ENCODE measurements around the gene FOSL2.

Gene FOSL2

DNA sequence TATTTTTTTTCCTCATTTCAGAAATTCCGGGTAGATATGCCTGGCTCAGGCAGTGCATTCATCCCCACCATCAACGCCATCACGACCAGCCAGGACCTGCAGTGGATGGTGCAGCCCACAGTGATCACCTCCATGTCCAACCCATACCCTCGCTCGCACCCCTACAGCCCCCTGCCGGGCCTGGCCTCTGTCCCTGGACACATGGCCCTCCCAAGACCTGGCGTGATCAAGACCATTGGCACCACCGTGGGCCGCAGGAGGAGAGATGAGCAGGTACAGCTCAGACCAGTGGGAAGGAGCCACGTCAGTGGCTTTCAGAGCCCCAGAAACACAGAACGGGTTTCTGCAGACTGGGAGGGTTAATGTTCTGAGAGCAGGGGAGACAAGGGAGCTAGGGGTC is 11.4 kb downstream of the FOSL2 start:
- peaks cover 63% of the 10 kb centered on the region for H3K4me1 Mint-ChIP-seq (ENCODE audit: low read depth)
- no peaks in the 10 kb centered on the region for H3K27me3 Mint-ChIP-seq
- H3K4me3 Mint-ChIP-seq = no peak overlapping the region
- H3K36me3 Mint-ChIP-seq = peaks cover 7% of the 10 kb centered on the region
- H3K27ac Mint-ChIP-seq = no peak overlapping the region
- H3K9me3 Mint-ChIP-seq (ENCODE audit: low read depth) = no peaks in the 10 kb centered on the region

DNA sequence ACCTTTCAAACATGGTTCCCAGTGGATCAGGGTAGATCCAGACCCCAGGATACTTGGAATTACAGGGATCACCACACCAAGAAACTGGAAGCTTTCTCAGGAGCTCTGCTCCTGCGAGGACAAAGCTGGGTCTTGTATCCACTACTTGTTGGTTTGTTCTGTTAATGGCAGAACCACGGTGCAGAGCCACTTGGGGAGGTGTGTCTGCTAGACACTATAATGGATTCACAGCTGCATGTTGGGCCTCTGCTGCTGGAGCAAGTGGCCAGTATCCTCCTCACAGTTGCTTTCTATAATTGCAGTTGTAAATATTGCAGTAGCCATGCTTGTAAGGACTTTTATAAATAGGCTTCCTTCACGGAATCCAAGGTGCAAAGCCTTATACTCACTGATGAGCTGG is 12.9 kb downstream of the FOSL2 start:
- no peaks in the 10 kb centered on the region for H3K27me3 Mint-ChIP-seq
- no peak overlapping the region for H3K27ac Mint-ChIP-seq
- no peak overlapping the region for H3K4me3 Mint-ChIP-seq
- H3K36me3 Mint-ChIP-seq = peaks cover 10% of the 10 kb centered on the region
- H3K4me1 Mint-ChIP-seq (ENCODE audit: low read depth) = peaks cover 69% of the 10 kb centered on the region
- no peaks in the 10 kb centered on the region for H3K9me3 Mint-ChIP-seq (ENCODE audit: low read depth)

- H3K27ac Mint-ChIP-seq = no peak overlapping the region
- H3K27me3 Mint-ChIP-seq = no peaks in the 10 kb centered on the region
- H3K4me1 Mint-ChIP-seq (ENCODE audit: low read depth) = peaks cover 78% of the 10 kb centered on the region
- peak overlapping the region; percentile 38 for H3K4me3 Mint-ChIP-seq
- peaks cover 10% of the 10 kb centered on the region for H3K36me3 Mint-ChIP-seq
- no peaks in the 10 kb centered on the region for H3K9me3 Mint-ChIP-seq (ENCODE audit: low read depth)
Observed at GRCh38 chr2:28406276-28407096, 13.8 kb downstream of the FOSL2 start.

- peaks cover 10% of the 10 kb centered on the region for H3K36me3 Mint-ChIP-seq
- H3K9me3 Mint-ChIP-seq (ENCODE audit: low read depth) = no peaks in the 10 kb centered on the region
- peaks cover 73% of the 10 kb centered on the region for H3K4me1 Mint-ChIP-seq (ENCODE audit: low read depth)
- H3K4me3 Mint-ChIP-seq = peak overlapping the region; percentile 38
- H3K27me3 Mint-ChIP-seq = no peaks in the 10 kb centered on the region
- peak overlapping the region; percentile 34 for H3K27ac Mint-ChIP-seq
Observed at GRCh38 chr2:28407131-28407975, 14.7 kb downstream of the FOSL2 start.

- H3K27me3 Mint-ChIP-seq = no peaks in the 10 kb centered on the region
- H3K4me3 Mint-ChIP-seq = peak overlapping the region; percentile 76
- peak overlapping the region; percentile 94 for H3K27ac Mint-ChIP-seq
- H3K4me1 Mint-ChIP-seq (ENCODE audit: low read depth) = peaks cover 68% of the 10 kb centered on the region
- H3K36me3 Mint-ChIP-seq = peaks cover 9% of the 10 kb centered on the region
- H3K9me3 Mint-ChIP-seq (ENCODE audit: low read depth) = no peaks in the 10 kb centered on the region
Observed at GRCh38 chr2:28407976-28408690, 15.5 kb downstream of the FOSL2 start.

- Mint-ChIP-seq H3K9me3 (ENCODE audit: low read depth) (no peaks in the 10 kb centered on the region), H3K36me3 (peaks cover 8% of the 10 kb centered on the region), H3K4me3 (peak overlapping the region; percentile 76), H3K27me3 (no peaks in the 10 kb centered on the region), H3K27ac (peak overlapping the region; percentile 94), H3K4me1 (ENCODE audit: low read depth) (peaks cover 59% of the 10 kb centered on the region)
Observed at GRCh38 chr2:28408764-28409599, 16.3 kb downstream of the FOSL2 start.

- peak overlapping the region; percentile 94 for H3K27ac Mint-ChIP-seq
- peak overlapping the region; percentile 76 for H3K4me3 Mint-ChIP-seq
- H3K27me3 Mint-ChIP-seq = no peaks in the 10 kb centered on the region
- peaks cover 10% of the 10 kb centered on the region for H3K36me3 Mint-ChIP-seq
- no peaks in the 10 kb centered on the region for H3K9me3 Mint-ChIP-seq (ENCODE audit: low read depth)
- peaks cover 55% of the 10 kb centered on the region for H3K4me1 Mint-ChIP-seq (ENCODE audit: low read depth)
Observed at GRCh38 chr2:28411166-28411755, 18.6 kb downstream of the FOSL2 start.

- peaks cover 48% of the 10 kb centered on the region for H3K4me1 Mint-ChIP-seq (ENCODE audit: low read depth)
- H3K36me3 Mint-ChIP-seq = peaks cover 11% of the 10 kb centered on the region
- no peak overlapping the region for H3K27ac Mint-ChIP-seq
- no peak overlapping the region for H3K4me3 Mint-ChIP-seq
- H3K27me3 Mint-ChIP-seq = no peaks in the 10 kb centered on the region
- H3K9me3 Mint-ChIP-seq (ENCODE audit: low read depth) = no peaks in the 10 kb centered on the region
Observed at GRCh38 chr2:28411956-28412609, 19.4 kb downstream of the FOSL2 start.

DNA sequence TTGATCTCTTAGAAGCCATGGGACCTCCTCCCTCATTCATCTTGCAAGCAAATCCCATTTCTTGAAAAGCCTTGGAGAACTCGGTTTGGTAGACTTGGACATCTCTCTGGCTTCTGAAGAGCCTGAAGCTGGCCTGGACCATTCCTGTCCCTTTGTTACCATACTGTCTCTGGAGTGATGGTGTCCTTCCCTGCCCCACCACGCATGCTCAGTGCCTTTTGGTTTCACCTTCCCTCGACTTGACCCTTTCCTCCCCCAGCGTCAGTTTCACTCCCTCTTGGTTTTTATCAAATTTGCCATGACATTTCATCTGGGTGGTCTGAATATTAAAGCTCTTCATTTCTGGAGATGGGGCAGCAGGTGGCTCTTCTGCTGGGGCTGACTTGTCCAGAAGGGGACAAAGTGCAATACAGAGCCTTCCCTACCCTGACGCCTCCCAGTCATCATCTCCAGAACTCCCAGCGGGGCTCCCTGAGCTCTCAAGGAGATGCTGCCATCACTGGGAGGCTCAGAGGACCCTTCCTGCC is 20.0 kb downstream of the FOSL2 start:
- Mint-ChIP-seq H3K36me3 (peaks cover 11% of the 10 kb centered on the region), H3K27ac (no peak overlapping the region), H3K4me3 (peak overlapping the region; percentile 18), H3K4me1 (ENCODE audit: low read depth) (peaks cover 42% of the 10 kb centered on the region), H3K27me3 (no peaks in the 10 kb centered on the region), H3K9me3 (ENCODE audit: low read depth) (no peaks in the 10 kb centered on the region)

GRCh38 chr2:28413152-28413898 is 20.7 kb downstream of the FOSL2 start:
- Mint-ChIP-seq H3K9me3 (ENCODE audit: low read depth) (no peaks in the 10 kb centered on the region), H3K27ac (no peak overlapping the region), H3K27me3 (no peaks in the 10 kb centered on the region), H3K4me3 (no peak overlapping the region), H3K4me1 (ENCODE audit: low read depth) (peaks cover 35% of the 10 kb centered on the region), H3K36me3 (peaks cover 10% of the 10 kb centered on the region)

DNA sequence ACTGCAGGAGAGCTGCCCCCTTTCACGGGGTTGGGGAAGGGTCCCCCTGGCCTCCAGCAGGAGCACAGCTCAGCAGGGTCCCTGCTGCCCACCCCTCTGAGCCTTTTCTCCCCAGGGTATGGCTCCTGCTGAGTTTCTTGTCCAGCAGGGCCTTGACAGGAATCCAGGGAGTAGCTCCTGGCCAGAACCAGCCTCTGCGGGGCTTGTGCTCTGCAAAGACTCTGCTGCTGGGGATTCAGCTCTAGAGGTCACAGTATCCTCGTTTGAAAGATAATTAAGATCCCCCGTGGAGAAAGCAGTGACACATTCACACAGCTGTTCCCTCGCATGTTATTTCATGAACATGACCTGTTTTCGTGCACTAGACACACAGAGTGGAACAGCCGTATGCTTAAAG is 21.2 kb downstream of the FOSL2 start:
- Mint-ChIP-seq H3K4me3 (no peak overlapping the region), H3K27me3 (no peaks in the 10 kb centered on the region), H3K36me3 (peaks cover 10% of the 10 kb centered on the region), H3K4me1 (ENCODE audit: low read depth) (peaks cover 30% of the 10 kb centered on the region), H3K9me3 (ENCODE audit: low read depth) (no peaks in the 10 kb centered on the region), H3K27ac (no peak overlapping the region)

GRCh38 chr2:28414583-28414982 is 21.9 kb downstream of the FOSL2 start:
- H3K4me3 Mint-ChIP-seq = no peak overlapping the region
- no peaks in the 10 kb centered on the region for H3K9me3 Mint-ChIP-seq (ENCODE audit: low read depth)
- H3K27me3 Mint-ChIP-seq = no peaks in the 10 kb centered on the region
- H3K27ac Mint-ChIP-seq = no peak overlapping the region
- H3K4me1 Mint-ChIP-seq (ENCODE audit: low read depth) = peaks cover 23% of the 10 kb centered on the region
- H3K36me3 Mint-ChIP-seq = peaks cover 10% of the 10 kb centered on the region

DNA sequence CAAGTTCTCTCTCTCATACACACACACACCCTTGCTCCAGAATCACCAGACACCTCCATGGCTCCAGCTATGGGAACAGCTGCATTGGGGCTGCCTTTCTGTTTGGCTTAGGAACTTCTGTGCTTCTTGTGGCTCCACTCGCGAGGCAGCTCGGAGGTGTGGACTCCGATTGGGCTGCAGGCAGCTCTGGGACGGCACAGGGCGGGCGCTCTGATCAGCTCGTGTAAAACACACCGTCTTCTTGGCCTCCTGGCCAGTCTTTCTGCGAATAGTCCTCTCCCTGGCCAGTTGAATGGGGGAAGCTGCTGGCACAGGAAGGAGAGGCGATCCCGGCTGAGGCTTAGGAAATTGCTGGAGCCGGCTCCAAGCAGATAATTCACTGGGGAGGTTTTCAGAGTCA is 22.4 kb downstream of the FOSL2 start:
- H3K27ac Mint-ChIP-seq = no peak overlapping the region

More for the DNA sequence above, 22.4 kb downstream of the FOSL2 start:
- no peaks in the 10 kb centered on the region for H3K9me3 Mint-ChIP-seq (ENCODE audit: low read depth)
- H3K27me3 Mint-ChIP-seq = no peaks in the 10 kb centered on the region
- H3K36me3 Mint-ChIP-seq = peaks cover 7% of the 10 kb centered on the region
- no peak overlapping the region for H3K4me3 Mint-ChIP-seq
- peaks cover 20% of the 10 kb centered on the region for H3K4me1 Mint-ChIP-seq (ENCODE audit: low read depth)
